H1 (cell line): ENCODE measurements around the gene NT5C. TPM values are rescaled to one million over a fixed set of nuclear protein-coding genes. Genes with fewer than 3 reads are reported as not detected.

Experiments used
- CTCF ChIA-PET: fragments of 300-600 bp; sonication (Branson Sonifier 250); formaldehyde crosslinking; loops from one replicate; lab custom pipeline; 2021; ENCODE audit not compliant: partially characterized antibody; lab: Charles Lee
- POLR2A ChIA-PET: fragments of 300-600 bp; sonication (Branson Sonifier 250); formaldehyde crosslinking; loops from one replicate; lab custom pipeline; 2021; ENCODE audit warnings: inconsistent platforms; ENCODE audit not compliant: partially characterized antibody; lab: Charles Lee
- DNase-seq, 2 experiments: peaks; one replicate each; pipeline versions ENCODE4 v3.0.0 to v3.0.0-alpha.2; 2010 to 2022; ENCODE audit warnings: low spot score in 2 of 2, low read depth in 1 of 2, mixed read lengths in 1 of 2
- FAIRE-seq: peaks from 2 replicates; lab custom pipeline; 2011; peaks lifted over from hg19 to GRCh38; lab: Jason Lieb, UNC
- H2AFZ ChIP-seq: 2 replicates; pipeline ENCODE4 v1.8.1; 2012; ENCODE audit warnings: low read length, inconsistent platforms
- H2AK5ac ChIP-seq: 2 replicates; pipeline ENCODE4 v1.6.1; 2013; ENCODE audit warnings: low read depth, low read length
- H2BK120ac ChIP-seq: replicated peaks from 2 replicates; pipeline ENCODE3; 2013; ENCODE audit warnings: low read depth, low read length, inconsistent platforms
- H2BK12ac ChIP-seq: 2 replicates; pipeline ENCODE4 v1.6.1; 2013; ENCODE audit warnings: low read depth, low read length
- H2BK15ac ChIP-seq: 2 replicates; pipeline ENCODE4 v1.6.1; 2013; ENCODE audit warnings: low read length
- H2BK20ac ChIP-seq: 2 replicates; pipeline ENCODE4 v1.6.1; 2013; ENCODE audit warnings: low read length
- H2BK5ac ChIP-seq: 2 replicates; pipeline ENCODE4 v1.6.1; 2013; ENCODE audit warnings: low read depth, low read length
- H3K14ac ChIP-seq: 2 replicates; pipeline ENCODE4 v1.6.1; 2013; ENCODE audit warnings: inconsistent platforms; ENCODE audit not compliant: insufficient read length
- H3K18ac ChIP-seq: 2 replicates; pipeline ENCODE4 v1.6.1; 2013; ENCODE audit warnings: low read length; ENCODE audit errors: extremely low read depth
- H3K23ac ChIP-seq: 2 replicates; pipeline ENCODE4 v1.6.1; 2013; ENCODE audit warnings: inconsistent platforms; ENCODE audit not compliant: insufficient read length
- H3K23me2 ChIP-seq: 2 replicates; pipeline ENCODE4 v1.6.1; 2013; ENCODE audit warnings: low read depth, low read length
- H3K27ac ChIP-seq: 2 replicates; pipeline ENCODE4 v1.6.1; 2011; ENCODE audit warnings: low read depth, low read length, inconsistent platforms
- H3K27me3 ChIP-seq, 4 experiments: replicated peaks in 1 of 4; 1 replicate in 1 of 4; 2 replicates in 3 of 4; pipeline versions ENCODE4 v1.6.1 to v1.8.1; 2011 to 2013; ENCODE audit warnings: low read length in 3 of 4, mild to moderate bottlenecking in 3 of 4, inconsistent platforms in 2 of 4, mixed read lengths in 2 of 4, moderate library complexity in 1 of 4; ENCODE audit not compliant: control insufficient read depth in 3 of 4, insufficient read depth in 3 of 4; ENCODE audit errors: extremely low read depth in 1 of 4
- H3K36me3 ChIP-seq, 4 experiments: 2 replicates each; pipeline versions ENCODE4 v1.6.1 to v1.8.1; 2011 to 2013; ENCODE audit warnings: mild to moderate bottlenecking in 4 of 4, low read length in 3 of 4, moderate library complexity in 2 of 4, control low read depth in 1 of 4, inconsistent platforms in 1 of 4; ENCODE audit not compliant: insufficient read depth in 4 of 4, control insufficient read depth in 2 of 4
- H3K4ac ChIP-seq: replicated peaks from 2 replicates; pipeline ENCODE3; 2013; ENCODE audit warnings: low read length, low read depth, mixed read lengths, inconsistent platforms; ENCODE audit not compliant: insufficient read length
- H3K4me1 ChIP-seq, 4 experiments: replicated peaks in 1 of 4; 1 replicate in 1 of 4; 2 replicates in 3 of 4; pipeline versions ENCODE4 v1.6.1 to v1.8.1; 2011 to 2013; ENCODE audit warnings: low read length in 3 of 4, inconsistent platforms in 2 of 4, mixed read lengths in 1 of 4; ENCODE audit not compliant: insufficient read depth in 4 of 4, control insufficient read depth in 3 of 4
- H3K4me2 ChIP-seq, 2 experiments: 2 replicates each; pipeline versions ENCODE4 v1.6.1 to v1.8.1; 2011 to 2013; ENCODE audit warnings: low read depth in 2 of 2, low read length in 2 of 2, control low read depth in 1 of 2, inconsistent platforms in 1 of 2, mild to moderate bottlenecking in 1 of 2; ENCODE audit not compliant: insufficient read depth in 1 of 2
- H3K4me3 ChIP-seq, 4 experiments: fragments of 200-600, 300-600 bp in 1 of 4; sonication (generic), shearing (Covaris generic), sonication (Bioruptor Twin) in 1 of 4; 2 replicates each; pipeline versions ENCODE4 v1.5.1 to v1.8.1; 2011 to 2016; ENCODE audit warnings: low read length in 4 of 4, low read depth in 3 of 4, control low read depth in 2 of 4, inconsistent platforms in 2 of 4, mild to moderate bottlenecking in 2 of 4, mixed read lengths in 1 of 4, moderate library complexity in 1 of 4; ENCODE audit not compliant: insufficient read depth in 2 of 4; ENCODE audit errors: extremely low read depth in 1 of 4
- H3K56ac ChIP-seq: replicated peaks from 2 replicates; pipeline ENCODE3; 2013; ENCODE audit warnings: low read depth, mild to moderate bottlenecking, mixed read lengths, low read length, inconsistent platforms; ENCODE audit not compliant: insufficient read length
- H3K79me1 ChIP-seq: 2 replicates; pipeline ENCODE4 v1.6.1; 2013; ENCODE audit warnings: low read depth, low read length, control low read depth
- H3K79me2 ChIP-seq, 2 experiments: 2 replicates each; pipeline versions ENCODE4 v1.6.1 to v1.8.1; 2012 to 2013; ENCODE audit warnings: low read length in 2 of 2, mild to moderate bottlenecking in 2 of 2, inconsistent platforms in 1 of 2; ENCODE audit not compliant: insufficient read depth in 2 of 2, control insufficient read depth in 1 of 2
- H3K9ac ChIP-seq, 4 experiments: replicated peaks in 1 of 4; 1 replicate in 1 of 4; 2 replicates in 3 of 4; pipeline versions ENCODE4 v1.6.1 to v1.8.1; 2011 to 2013; ENCODE audit warnings: low read depth in 3 of 4, low read length in 3 of 4, control low read depth in 2 of 4, mild to moderate bottlenecking in 2 of 4, moderate library complexity in 2 of 4, inconsistent platforms in 1 of 4; ENCODE audit errors: extremely low read depth in 1 of 4
- H3K9me3 ChIP-seq, 2 experiments: 2 replicates each; pipeline versions ENCODE4 v1.6.1 to v1.8.1; 2012 to 2013; ENCODE audit warnings: mild to moderate bottlenecking in 2 of 2, moderate library complexity in 2 of 2, control low read depth in 1 of 2, inconsistent platforms in 1 of 2, low read depth in 1 of 2, low read length in 1 of 2, mixed read lengths in 1 of 2; ENCODE audit not compliant: insufficient read depth in 2 of 2
- H4K20me1 ChIP-seq, 2 experiments: replicated peaks in 1 of 2; 2 replicates each; pipeline versions ENCODE3 to v1.8.1; 2011 to 2013; ENCODE audit warnings: inconsistent platforms in 2 of 2, low read length in 2 of 2, mild to moderate bottlenecking in 1 of 2; ENCODE audit not compliant: insufficient read depth in 2 of 2, control insufficient read depth in 1 of 2
- H4K5ac ChIP-seq: 2 replicates; pipeline ENCODE4 v1.6.1; 2013; ENCODE audit warnings: low read length, low read depth, mixed read lengths, inconsistent platforms; ENCODE audit not compliant: insufficient read length
- H4K8ac ChIP-seq: 2 replicates; pipeline ENCODE4 v1.8.0; 2013; ENCODE audit warnings: mild to moderate bottlenecking, moderate library complexity, low read length, inconsistent platforms; ENCODE audit not compliant: insufficient read depth; ENCODE audit errors: extremely low read depth
- H4K91ac ChIP-seq: replicated peaks from 2 replicates; pipeline ENCODE3; 2013; ENCODE audit warnings: low read length, mixed read lengths, inconsistent platforms; ENCODE audit not compliant: insufficient read length
- BRCA1 ChIP-seq: IDR thresholded peaks from 2 replicates; pipeline ENCODE4 v1.6.1; 2012; ENCODE audit warnings: low read depth, low read length, improper control_type of control experiment
- HDAC2 ChIP-seq, 2 experiments: fragments of 300-600 bp in 1 of 2; sonication (generic) in 1 of 2; IDR thresholded peaks; 2 replicates each; pipeline ENCODE4 v1.6.1; 2011 to 2012; ENCODE audit warnings: low read depth in 2 of 2, low read length in 2 of 2, mild to moderate bottlenecking in 2 of 2, moderate library complexity in 2 of 2, borderline replicate concordance in 1 of 2, inconsistent platforms in 1 of 2
- HDAC6 ChIP-seq: IDR thresholded peaks from one replicate; pipeline ENCODE4 v1.7.1; 2012; ENCODE audit warnings: low read depth, mild to moderate bottlenecking, inconsistent platforms, low read length, moderate library complexity
- JUN ChIP-seq: IDR thresholded peaks from 2 replicates; pipeline ENCODE4 v1.6.1; 2011; ENCODE audit warnings: low read depth, mild to moderate bottlenecking, improper control_type of control experiment, low read length
- JUND ChIP-seq: IDR thresholded peaks from 2 replicates; pipeline ENCODE4 v1.6.1; 2011; ENCODE audit warnings: mild to moderate bottlenecking, improper control_type of control experiment, low read length
- PHF8 ChIP-seq: fragments of 200-600 bp; sonication (generic); conservative IDR thresholded peaks from 2 replicates; pipeline ENCODE4 v1.7.1; 2012; ENCODE audit warnings: low read depth, mild to moderate bottlenecking, inconsistent platforms, low read length, moderate library complexity
- POU5F1 ChIP-seq: IDR thresholded peaks from 2 replicates; pipeline ENCODE4 v1.6.1; 2011; ENCODE audit warnings: low read depth, mild to moderate bottlenecking, low read length, moderate library complexity
- RBBP5 ChIP-seq: IDR thresholded peaks from 2 replicates; pipeline ENCODE4 v1.7.1; 2012; ENCODE audit warnings: low read depth, mild to moderate bottlenecking, inconsistent platforms, low read length, moderate library complexity, borderline replicate concordance
- RNF2 ChIP-seq: fragments of 200-900, 300-1000 bp; sonication (generic); IDR thresholded peaks from 2 replicates; pipeline ENCODE4 v1.7.1; 2016; ENCODE audit warnings: borderline replicate concordance, low read depth, mild to moderate bottlenecking, antibody characterized with exemption, low read length; ENCODE audit not compliant: poor library complexity, severe bottlenecking; ENCODE audit errors: missing control alignments
- RXRA ChIP-seq: IDR thresholded peaks from 2 replicates; pipeline ENCODE4 v1.6.1; 2011; ENCODE audit warnings: low read depth, mild to moderate bottlenecking, low read length, moderate library complexity; ENCODE audit not compliant: insufficient read depth
- SP2 ChIP-seq: IDR thresholded peaks from 2 replicates; pipeline ENCODE4 v1.6.1; 2012; ENCODE audit warnings: mild to moderate bottlenecking, low read length, inconsistent platforms
- SUZ12 ChIP-seq: fragments of 200-600 bp; sonication (generic); IDR thresholded peaks from 2 replicates; pipeline ENCODE4 v1.6.1; 2012; ENCODE audit warnings: mild to moderate bottlenecking, inconsistent platforms, low read length, moderate library complexity, mixed read lengths
- WGBS, 2 experiments: shearing (Covaris generic) in 1 of 2; methylation state at CpG; one replicate each; pipeline versions ENCODE4 v1.1.6 to v1.1.7; 2013 to 2015; ENCODE audit warnings: low lambda C conversion rate in 2 of 2, mixed read lengths in 2 of 2, inconsistent platforms in 1 of 2, low coverage in 1 of 2, missing lambda C conversion rate in 1 of 2; ENCODE audit not compliant: insufficient replicate concordance in 2 of 2, insufficient coverage in 1 of 2, insufficient read length in 1 of 2; ENCODE audit errors: extremely low coverage in 1 of 2, missing lambda C conversion rate in 1 of 2; 5-methylcytosine and 5-hydroxymethylcytosine counted together
- polyA plus RNA-seq, 7 experiments: library from polyadenylated mRNA; depleted of rRNA in 3 of 7; stranded (reverse) in 5 of 7; unstranded in 2 of 7; fragments of >200 nt in 5 of 7; fragments of 200-250 nt in 2 of 7; gene quantifications; 1 replicate in 5 of 7; 2 replicates in 1 of 7; 4 replicates in 1 of 7; pipeline versions ENCODE4 v1.2.1 to v1.2.3, GENCODE V29; 2011 to 2013; ENCODE audit warnings: missing spikeins in 2 of 7, mixed read lengths in 2 of 7
- total RNA-seq: library from RNA; stranded (reverse); fragmentation: NEBNext Ultra II Directional; extraction: Animal tissue kit (Norgen Biotek cat#: 25700); gene quantifications from 2 replicates; pipeline ENCODE4 v1.2.1, GENCODE V29; 2021

The NT5C gene
- total and polyA plus RNA-seq, 2 of the 8 experiments (the other 6 are each of a cell fraction or from before 2014, with no cell fraction given): 52.1 to 66.4 TPM

DNA sequence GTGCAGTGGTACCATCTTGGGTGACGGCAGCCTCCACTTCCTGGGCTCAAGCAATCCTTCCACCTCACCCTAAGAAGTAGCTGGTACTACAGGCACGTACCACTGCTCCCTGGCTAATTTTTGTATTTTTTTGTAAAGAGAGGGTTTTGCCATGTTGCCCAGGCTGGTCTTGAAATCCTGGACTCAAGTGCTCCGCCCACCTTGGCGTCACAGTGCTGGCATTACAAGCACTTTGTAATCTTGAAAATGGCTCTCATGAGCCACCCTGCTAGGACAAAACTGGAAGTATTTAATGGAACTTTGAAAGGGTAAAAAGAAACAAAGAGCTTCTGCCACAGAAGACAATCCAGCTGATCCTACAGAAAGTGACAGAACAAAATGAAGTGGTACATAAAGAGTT, 42.0 kb upstream of the NT5C start:
- Histone ChIP-seq H3K79me1 (no peaks in the 10 kb centered on the region; the same call in 1 of the 2 replicates), H2AK5ac (no peak overlapping the region), H3K27ac (no peak overlapping the region; the same call in 1 of the 2 replicates), H3K4me3 (no peak overlapping the region), H2BK12ac (no peak overlapping the region), H4K20me1 (peaks cover 12 to 15% of the 10 kb centered on the region in 2 experiments), H2AFZ (no peak overlapping the region), H3K4ac (no peak overlapping the region), H3K56ac (no peak overlapping the region), H3K4me2 (no peak overlapping the region), H3K9me3 (no peaks in the 10 kb centered on the region), H2BK5ac (no peak overlapping the region), H3K36me3 (peaks cover 25 to 86% (median 47%) of the 10 kb centered on the region in 4 experiments), H3K23me2 (no peaks in the 10 kb centered on the region), H3K18ac (no peak overlapping the region), H2BK120ac (no peak overlapping the region), H4K5ac (no peak overlapping the region), H3K4me1 (no peaks in the 10 kb centered on the region; a peak in 1 of 7 replicates), H3K9ac (no peak overlapping the region; a peak in 1 of 7 replicates), H4K91ac (no peak overlapping the region), H3K23ac (no peak overlapping the region), H3K79me2 (peaks cover 0 to 73% of the 10 kb centered on the region in 2 experiments; a peak in 2 of 4 replicates), H4K8ac (no peak overlapping the region), H2BK15ac (no peak overlapping the region), H3K27me3 (no peaks in the 10 kb centered on the region), H3K14ac (no peak overlapping the region), H2BK20ac (no peak overlapping the region)
- POLR2A ChIA-PET: interaction anchor here (1.1 to 14.7 kb wide), 10 partner anchors 8 to 63 kb away, joined by 3 to 213 read pairs (median 9); partner anchors contain the start of genes ARMC7, JPT1, NT5C and SUMO2
- WGBS, 2 experiments: 96% methylated on average over 4 of the region's 4 CpGs; no CpG with 5 or more reads in 1 of the 2 experiments
- FAIRE-seq (no peak), DNase-seq (no peak)
- CTCF ChIA-PET: interaction anchor here (0.7 to 2.4 kb wide), 11 partner anchors 10 to 119 kb away, joined by 3 to 11 read pairs (median 3); no protein-coding TSS in a partner anchor
- TF ChIP-seq RNF2 (no peak), JUND (no peak), RXRA (no peak), SP2 (no peak), POU5F1 (no peak), RBBP5 (no peak), JUN (no peak), PHF8 (no peak), BRCA1 (no peak), HDAC6 (no peak), HDAC2 (IDR thresholded peaks at IDR 0.05; ENCODE audit: borderline replicate concordance in 1 of 2, low read depth in 2 of 2, low read length in 2 of 2) (no peak), SUZ12 (no peak)
